ENCODE measurements around the gene SP8.
A peak's percentile ranks its signal among the peaks of the same experiment; 100 is the strongest.

Gene SP8

DNA sequence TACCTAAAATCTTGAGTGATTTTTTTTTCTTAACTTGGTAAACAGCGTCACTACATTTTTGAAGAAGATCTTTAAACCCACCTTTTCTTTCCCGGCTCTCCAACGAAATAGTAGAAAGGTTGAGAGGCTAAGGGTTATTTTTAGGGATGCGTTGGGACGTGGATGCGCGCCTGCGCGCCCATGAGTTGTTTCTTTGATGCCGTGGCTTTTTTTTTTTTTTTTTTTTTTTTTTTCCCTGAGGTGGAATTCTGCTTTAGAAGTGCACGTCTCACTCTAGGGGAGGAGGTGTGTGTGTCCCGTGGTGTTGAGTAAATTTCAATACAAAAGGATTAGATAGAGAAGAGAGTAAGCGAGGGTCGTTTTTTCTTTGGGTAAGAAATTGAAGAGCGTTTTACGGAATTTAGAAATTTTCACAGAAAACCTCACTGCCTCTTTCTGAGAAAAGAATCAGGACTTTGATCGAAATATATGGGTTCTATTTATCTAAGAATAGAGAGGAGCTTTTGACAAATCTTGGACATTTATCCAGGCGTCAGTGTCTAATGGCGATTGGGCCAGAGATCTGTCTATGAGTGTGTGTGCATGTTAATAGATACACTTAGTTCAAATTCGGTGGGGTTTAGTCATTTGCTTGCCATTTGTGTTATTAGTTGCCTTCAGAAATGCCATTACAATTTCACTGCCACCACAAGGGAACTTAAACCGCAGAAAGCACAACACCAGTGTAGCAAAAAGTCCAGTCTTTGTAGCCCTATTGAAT is 1.2 kb upstream of the SP8 start:
- peak overlapping the region; percentile 29 for H3K27ac Mint-ChIP-seq
- peaks cover 23% of the 10 kb centered on the region for H3K9me3 Mint-ChIP-seq
- no peak for DNase-seq
- H3K36me3 Mint-ChIP-seq (ENCODE audit: low read depth) = peaks cover 2% of the 10 kb centered on the region
- H3K27me3 Mint-ChIP-seq = peaks cover 86% of the 10 kb centered on the region
- no peak overlapping the region for H3K4me3 Mint-ChIP-seq
- peaks cover 25% of the 10 kb centered on the region for H3K4me1 Mint-ChIP-seq (ENCODE audit: low read depth)

DNA sequence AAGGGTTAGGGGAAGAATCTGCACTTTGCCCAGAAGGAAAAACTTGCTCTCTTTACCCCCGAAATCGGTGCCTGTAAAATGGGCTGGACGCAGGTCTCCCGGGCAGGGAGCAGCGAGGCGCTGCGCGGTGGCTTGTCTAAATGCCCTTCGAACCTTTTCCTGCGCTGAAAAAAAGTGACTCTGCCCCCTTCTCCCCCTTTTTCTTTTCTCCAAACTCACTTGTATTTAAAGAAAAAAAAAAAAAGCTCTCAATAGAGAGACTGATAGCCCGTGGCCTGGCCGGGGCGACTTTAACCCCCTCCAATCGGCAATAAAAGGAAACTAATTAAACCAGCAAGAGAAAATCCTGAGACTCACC is 286 bp downstream of the SP8 start:
- H3K27me3 Mint-ChIP-seq = peaks cover 86% of the 10 kb centered on the region
- peaks cover 25% of the 10 kb centered on the region for H3K4me1 Mint-ChIP-seq (ENCODE audit: low read depth)
- H3K27ac Mint-ChIP-seq = peak overlapping the region; percentile 44
- DNase-seq = no peak
- peaks cover 2% of the 10 kb centered on the region for H3K36me3 Mint-ChIP-seq (ENCODE audit: low read depth)
- H3K9me3 Mint-ChIP-seq = peaks cover 14% of the 10 kb centered on the region
- peak overlapping the region; percentile 70 for H3K4me3 Mint-ChIP-seq

DNA sequence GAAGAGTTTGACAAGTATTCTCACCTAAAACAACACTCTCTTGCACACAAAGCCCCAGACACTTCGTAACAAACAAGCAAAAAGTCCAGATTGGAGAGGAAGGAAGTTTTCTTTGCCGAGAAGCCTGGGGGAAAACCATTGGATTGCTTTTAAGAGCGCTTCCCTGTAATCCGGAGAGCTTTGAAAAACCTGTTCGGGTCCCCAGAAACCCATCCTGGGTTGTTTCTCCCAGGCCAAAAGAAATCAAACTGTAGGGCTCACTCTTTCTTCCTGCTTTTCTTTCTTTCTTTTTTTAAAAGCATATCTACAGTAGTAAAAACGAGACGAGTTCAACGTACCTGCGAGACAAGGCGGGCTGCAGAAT is 655 bp downstream of the SP8 start:
- peaks cover 85% of the 10 kb centered on the region for H3K27me3 Mint-ChIP-seq
- H3K36me3 Mint-ChIP-seq (ENCODE audit: low read depth) = peaks cover 2% of the 10 kb centered on the region
- peaks cover 11% of the 10 kb centered on the region for H3K9me3 Mint-ChIP-seq
- H3K27ac Mint-ChIP-seq = peak overlapping the region; percentile 44
- peak overlapping the region; percentile 70 for H3K4me3 Mint-ChIP-seq
- DNase-seq = no peak
- H3K4me1 Mint-ChIP-seq (ENCODE audit: low read depth) = peaks cover 25% of the 10 kb centered on the region

DNA sequence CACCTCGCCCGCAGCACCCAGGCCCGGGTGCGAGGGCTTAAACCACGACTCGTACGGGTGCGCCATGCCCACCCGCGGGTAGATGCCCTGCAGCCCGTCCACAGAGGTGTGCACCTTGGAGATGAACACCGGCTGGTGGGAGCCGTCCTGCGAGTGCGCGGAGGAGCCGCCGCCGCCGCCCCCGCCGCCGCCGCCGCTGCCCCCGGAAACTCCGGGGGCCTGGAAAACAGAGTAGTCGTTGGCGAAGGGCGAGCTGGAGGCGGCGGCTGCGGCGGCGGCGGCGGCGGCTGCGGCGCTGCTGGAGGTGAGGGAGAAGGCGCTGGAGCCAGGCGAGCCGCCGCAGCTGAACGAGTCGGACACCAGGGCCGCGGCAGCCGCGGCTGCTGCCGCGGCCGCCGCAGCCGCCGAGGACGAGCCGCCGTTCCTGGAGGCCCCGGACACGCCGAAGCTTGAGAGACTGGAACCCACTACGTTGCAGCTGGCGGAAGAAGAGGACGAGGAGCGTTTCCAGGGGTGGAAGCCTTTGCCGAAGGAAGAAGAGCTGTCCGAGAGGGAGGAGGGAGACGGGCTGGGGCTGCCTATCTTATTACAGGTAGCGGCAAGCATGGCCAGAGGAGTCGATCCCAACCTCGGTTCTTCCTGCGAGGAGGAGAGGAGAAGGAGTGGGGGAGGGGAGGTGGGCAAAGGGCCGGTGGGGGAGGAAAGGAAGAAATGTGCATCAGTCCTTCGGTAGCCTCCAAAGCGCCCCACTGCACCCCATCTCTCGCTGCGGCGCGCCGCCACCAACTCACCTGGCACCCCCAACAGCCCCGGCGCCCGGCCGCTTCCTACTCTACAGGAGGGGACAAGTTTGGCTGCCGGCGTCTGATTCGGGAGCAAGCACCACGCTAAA is 1.3 kb downstream of the SP8 start:
- Mint-ChIP-seq H3K27ac (peak overlapping the region; percentile 37), H3K4me3 (peak overlapping the region; percentile 70), H3K36me3 (ENCODE audit: low read depth) (peaks cover 2% of the 10 kb centered on the region), H3K27me3 (peaks cover 85% of the 10 kb centered on the region), H3K9me3 (peaks cover 11% of the 10 kb centered on the region), H3K4me1 (ENCODE audit: low read depth) (peaks cover 25% of the 10 kb centered on the region)
- no peak for DNase-seq

DNA sequence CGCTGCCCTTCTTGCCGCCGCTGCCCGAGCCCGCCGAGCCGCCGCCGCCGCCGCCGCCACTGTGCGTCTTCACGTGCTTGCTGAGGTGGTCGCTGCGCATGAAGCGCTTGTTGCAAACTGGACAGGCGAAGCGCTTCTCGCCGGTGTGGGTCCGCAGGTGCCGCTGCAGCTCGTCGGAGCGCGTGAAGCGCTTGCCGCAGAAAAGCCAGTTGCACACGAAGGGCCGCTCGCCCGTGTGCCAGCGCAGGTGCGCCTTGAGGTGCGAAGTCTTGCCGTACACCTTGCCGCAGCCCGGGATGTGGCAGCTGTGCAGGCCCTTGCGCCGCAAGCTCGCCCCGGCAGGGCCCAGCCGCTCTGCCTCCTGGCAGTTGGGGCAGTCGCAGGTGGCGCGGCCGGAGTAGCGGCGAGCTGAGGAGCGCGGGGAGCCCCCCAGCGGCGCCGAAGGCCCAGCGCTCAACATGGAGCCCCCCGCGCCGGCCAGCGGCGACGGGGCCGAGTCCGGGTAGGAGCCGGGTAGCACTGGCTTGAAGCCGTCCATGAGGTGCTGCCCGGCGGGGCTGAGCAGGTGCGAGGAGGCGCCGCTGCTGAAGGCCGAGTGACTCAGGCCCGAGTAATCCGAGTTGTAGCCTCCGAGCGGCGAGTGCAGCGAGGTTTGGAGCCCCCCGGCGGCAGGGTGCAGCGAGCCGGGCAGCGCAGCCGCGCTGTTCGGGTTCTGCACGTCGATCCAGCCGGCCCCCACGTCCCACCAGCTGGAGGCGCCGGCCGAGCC is 2.1 kb downstream of the SP8 start:
- Mint-ChIP-seq H3K9me3 (peaks cover 11% of the 10 kb centered on the region), H3K36me3 (ENCODE audit: low read depth) (peaks cover 2% of the 10 kb centered on the region), H3K27me3 (peaks cover 85% of the 10 kb centered on the region), H3K4me1 (ENCODE audit: low read depth) (peaks cover 25% of the 10 kb centered on the region), H3K4me3 (no peak overlapping the region), H3K27ac (no peak overlapping the region)
- no peak for DNase-seq

DNA sequence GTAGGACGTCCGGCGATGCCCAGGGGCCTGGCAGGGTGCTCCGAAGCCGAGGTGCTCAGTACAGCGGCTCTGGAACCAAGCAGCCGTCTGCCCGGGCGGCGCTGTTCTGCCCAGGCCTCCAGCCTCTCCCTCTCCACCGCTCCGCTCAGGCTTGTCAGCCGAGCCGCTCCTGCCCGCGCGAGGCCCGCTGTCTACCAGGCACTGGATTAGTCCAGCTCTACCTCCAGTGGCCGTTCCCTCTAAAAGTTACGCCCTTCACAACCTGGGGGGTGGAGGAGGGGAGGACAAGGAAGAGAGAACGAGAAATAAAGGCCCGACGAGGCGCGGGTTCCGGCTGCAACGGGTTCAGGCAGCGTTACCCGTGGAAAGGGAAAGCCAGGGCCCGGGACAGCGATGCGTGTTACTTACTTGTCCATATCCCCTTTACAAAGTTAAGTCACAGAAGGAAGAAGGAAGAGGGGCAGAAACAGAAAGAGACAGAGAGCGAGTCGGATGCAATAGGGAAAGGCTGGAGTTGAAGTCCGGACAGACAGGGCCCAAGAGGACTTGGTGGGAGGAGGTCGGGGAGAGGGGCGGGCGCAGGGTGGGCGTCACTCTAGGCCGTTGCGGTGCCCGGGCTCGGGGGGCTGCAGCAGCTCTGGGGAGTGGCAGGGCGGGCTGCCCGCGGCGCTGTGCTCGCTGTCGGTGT is 2.8 kb downstream of the SP8 start:
- DNase-seq = no peak
- H3K4me1 Mint-ChIP-seq (ENCODE audit: low read depth) = peaks cover 25% of the 10 kb centered on the region
- peak overlapping the region; percentile 52 for H3K4me3 Mint-ChIP-seq
- peaks cover 2% of the 10 kb centered on the region for H3K36me3 Mint-ChIP-seq (ENCODE audit: low read depth)
- peaks cover 11% of the 10 kb centered on the region for H3K9me3 Mint-ChIP-seq
- H3K27me3 Mint-ChIP-seq = peaks cover 87% of the 10 kb centered on the region
- peak overlapping the region; percentile 84 for H3K27ac Mint-ChIP-seq

DNA sequence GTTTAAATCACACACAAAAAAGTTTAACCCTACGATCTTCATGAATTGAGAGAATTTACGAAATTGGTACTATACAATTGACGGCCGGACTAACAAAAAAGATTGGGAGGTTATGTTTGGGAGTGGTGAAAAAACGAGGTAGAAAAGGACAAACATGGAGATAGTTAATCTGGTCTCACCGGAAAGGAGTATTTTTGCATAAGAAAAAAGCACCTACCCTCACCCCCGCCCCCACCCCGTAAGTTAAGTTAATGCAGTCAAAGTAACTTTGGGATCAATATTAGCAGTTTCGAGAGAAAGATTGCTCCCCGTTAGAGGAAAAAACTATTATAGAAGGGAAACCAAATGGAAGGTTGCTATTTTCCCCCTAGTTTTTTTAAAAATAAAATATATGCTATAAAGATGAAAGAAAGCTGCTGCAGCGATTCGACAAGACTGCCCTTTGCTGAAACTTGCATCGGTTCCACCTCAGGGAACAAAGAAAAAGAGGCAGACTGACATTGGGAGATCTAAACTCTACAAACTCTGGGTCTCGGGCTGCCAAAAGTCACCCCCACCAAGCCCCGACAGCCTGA is 3.5 kb downstream of the SP8 start:
- no peak overlapping the region for H3K27ac Mint-ChIP-seq
- H3K9me3 Mint-ChIP-seq = peaks cover 11% of the 10 kb centered on the region
- peaks cover 2% of the 10 kb centered on the region for H3K36me3 Mint-ChIP-seq (ENCODE audit: low read depth)
- H3K4me1 Mint-ChIP-seq (ENCODE audit: low read depth) = peaks cover 29% of the 10 kb centered on the region
- no peak overlapping the region for H3K4me3 Mint-ChIP-seq
- H3K27me3 Mint-ChIP-seq = peaks cover 87% of the 10 kb centered on the region
- no peak for DNase-seq

DNA sequence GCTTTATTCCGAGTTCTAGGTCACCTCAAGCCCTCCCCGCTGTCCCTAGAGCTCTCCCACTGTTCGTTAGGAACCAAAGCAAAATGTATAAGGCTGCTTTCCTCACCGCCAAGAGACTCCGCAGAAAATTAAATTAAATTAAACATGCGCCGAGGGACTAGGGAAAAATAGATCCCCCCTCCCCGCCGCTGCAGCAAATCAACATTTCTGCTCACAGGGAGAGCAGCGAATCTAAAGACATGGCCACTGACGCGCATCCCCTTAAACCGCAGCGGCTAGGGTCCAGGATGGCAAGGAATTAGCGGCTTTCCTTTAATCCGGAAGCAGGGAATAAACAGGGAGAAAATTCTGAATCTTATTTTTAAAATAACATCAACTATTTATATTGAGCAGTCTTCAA is 7.6 kb downstream of the SP8 start:
- peaks cover 89% of the 10 kb centered on the region for H3K27me3 Mint-ChIP-seq
- H3K4me3 Mint-ChIP-seq = no peak overlapping the region

DNA sequence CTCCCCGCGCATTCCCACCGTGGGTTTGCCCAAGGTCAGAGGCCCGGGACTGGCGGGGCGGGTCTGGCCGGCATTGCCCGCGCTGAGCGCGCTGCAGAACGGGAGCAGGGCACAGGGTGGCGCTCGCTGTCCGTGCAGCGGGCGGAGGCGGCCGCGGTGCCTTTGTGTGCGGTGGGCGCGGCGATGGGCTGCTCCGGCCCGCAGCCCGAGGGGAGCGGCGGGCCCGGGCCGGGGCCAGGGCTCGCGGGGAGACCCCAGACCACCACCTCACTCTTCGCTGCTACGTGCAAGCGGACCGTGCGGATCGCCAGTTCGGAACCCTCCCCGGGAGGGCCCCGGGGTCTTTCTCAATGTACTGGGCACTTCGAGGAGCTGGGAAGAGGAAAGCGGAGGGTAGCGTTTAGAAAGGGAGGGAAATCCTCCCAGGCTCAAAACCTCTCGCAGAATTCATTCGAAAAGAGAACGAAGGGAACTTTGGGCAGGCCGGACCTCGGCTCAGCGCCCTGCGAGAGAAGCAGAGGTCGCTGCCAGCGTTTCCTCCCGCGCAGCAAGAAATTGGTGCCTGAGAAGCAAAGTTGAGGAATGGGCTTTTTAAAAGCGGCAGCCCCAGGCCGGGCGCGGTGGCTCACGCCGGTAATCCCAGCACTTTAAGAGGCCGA is 8.5 kb downstream of the SP8 start:
- DNase-seq = no peak
- Mint-ChIP-seq H3K4me1 (ENCODE audit: low read depth) (peaks cover 16% of the 10 kb centered on the region), H3K27me3 (peaks cover 84% of the 10 kb centered on the region), H3K9me3 (peaks cover 4% of the 10 kb centered on the region), H3K36me3 (ENCODE audit: low read depth) (no peaks in the 10 kb centered on the region), H3K27ac (no peak overlapping the region), H3K4me3 (peak overlapping the region; percentile 57)

More for the DNA sequence above, 7.6 kb downstream of the SP8 start:
- H3K4me1 Mint-ChIP-seq (ENCODE audit: low read depth) = peaks cover 22% of the 10 kb centered on the region
- peaks cover 7% of the 10 kb centered on the region for H3K9me3 Mint-ChIP-seq
- peaks cover 2% of the 10 kb centered on the region for H3K36me3 Mint-ChIP-seq (ENCODE audit: low read depth)
- H3K27ac Mint-ChIP-seq = no peak overlapping the region
- DNase-seq = no peak

DNA sequence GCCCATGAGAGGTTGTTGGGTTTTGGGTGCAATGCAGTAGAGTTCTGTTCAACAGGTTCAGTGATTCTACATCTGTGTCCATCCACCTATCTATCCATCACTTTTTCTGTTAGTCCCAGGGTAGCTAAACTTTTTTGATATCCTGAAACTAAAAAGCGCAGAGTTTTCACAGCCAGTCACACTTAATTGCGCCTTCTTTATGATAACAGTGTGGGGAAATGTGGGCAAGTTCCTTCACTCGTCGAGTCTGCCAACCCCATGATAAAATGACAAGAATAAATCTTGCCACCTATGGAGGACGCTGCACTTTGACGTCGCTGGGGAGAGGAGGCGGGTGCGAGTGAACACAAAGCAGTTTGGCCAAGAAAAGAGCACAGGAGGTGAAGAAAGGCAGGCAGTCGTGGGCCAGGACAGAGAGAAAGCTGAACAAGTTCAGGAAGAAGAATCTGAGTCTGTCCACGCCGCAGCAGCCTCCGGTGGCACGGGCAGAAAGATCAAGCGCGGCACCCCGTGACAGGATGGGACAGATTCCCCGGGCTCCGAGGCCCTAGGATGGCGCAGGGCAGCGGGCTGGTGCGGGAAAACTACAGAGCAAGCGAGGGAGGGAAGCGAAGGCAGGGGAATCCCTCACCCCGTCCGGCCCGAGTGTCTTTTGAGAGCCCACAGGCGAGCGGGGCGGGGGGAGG is 9.2 kb downstream of the SP8 start:
- peak overlapping the region; percentile 57 for H3K4me3 Mint-ChIP-seq
- DNase-seq = no peak
- H3K27me3 Mint-ChIP-seq = peaks cover 79% of the 10 kb centered on the region
- H3K27ac Mint-ChIP-seq = peak overlapping the region; percentile 44
- H3K4me1 Mint-ChIP-seq (ENCODE audit: low read depth) = peaks cover 16% of the 10 kb centered on the region
- H3K9me3 Mint-ChIP-seq = no peaks in the 10 kb centered on the region
- no peaks in the 10 kb centered on the region for H3K36me3 Mint-ChIP-seq (ENCODE audit: low read depth)

DNA sequence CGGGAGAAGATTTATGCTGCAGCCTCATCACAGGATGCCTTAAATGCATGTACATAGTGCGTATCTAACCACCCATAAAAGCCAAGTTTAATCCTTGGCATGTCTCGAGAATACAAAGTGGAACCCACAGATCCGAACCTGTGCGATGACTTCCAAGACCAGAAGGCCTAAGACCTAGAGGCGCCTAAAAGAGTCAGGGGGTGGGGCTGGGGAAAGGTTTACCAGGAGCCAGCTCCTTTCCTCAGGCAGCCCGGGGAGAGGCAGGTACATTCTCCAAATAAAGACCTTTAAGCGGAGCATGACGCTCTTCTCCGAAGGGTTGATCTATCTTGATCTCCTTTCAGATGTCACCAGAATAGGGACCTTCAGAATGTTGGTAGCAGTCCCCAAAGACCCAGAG is 9.7 kb downstream of the SP8 start:
- Mint-ChIP-seq H3K36me3 (ENCODE audit: low read depth) (no peaks in the 10 kb centered on the region), H3K9me3 (no peaks in the 10 kb centered on the region), H3K4me3 (no peak overlapping the region), H3K27ac (no peak overlapping the region), H3K4me1 (ENCODE audit: low read depth) (peaks cover 16% of the 10 kb centered on the region), H3K27me3 (peaks cover 79% of the 10 kb centered on the region)
- no peak for DNase-seq

DNA sequence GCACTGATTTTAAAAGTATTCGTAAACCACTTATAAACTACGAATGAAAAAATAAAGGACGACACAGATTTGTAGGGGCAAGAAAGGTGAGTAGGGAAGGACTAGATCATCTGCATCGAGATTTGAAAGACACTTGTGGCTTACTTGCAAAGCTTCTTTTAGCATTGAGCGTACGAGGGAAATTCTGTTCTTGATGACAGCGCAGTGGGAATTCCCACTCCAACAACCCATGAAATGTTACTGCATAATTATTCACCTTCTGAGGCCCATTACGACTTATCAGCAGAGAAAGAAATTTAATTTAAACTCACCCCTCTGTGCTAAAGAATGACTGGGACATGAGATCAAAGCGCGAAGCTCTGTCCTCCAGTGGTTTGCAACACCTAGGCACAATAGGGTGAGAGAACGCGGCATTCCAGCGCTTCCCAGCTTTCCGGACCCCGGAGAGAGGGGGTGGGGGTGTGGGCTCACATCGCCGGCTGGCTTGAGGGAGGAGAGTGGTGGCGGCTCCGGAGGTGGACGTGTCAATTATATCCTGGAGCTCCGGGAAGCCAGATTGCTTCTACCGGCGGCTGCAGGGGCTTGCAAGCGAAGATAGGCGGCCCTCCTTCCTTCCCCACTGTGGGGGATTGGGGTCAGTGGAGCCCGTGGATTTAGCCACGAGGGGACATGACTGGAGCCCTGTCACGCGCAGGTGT is 10.3 kb downstream of the SP8 start:
- Mint-ChIP-seq H3K4me1 (ENCODE audit: low read depth) (peaks cover 16% of the 10 kb centered on the region), H3K27ac (no peak overlapping the region), H3K27me3 (peaks cover 77% of the 10 kb centered on the region), H3K4me3 (no peak overlapping the region), H3K9me3 (no peaks in the 10 kb centered on the region), H3K36me3 (ENCODE audit: low read depth) (no peaks in the 10 kb centered on the region)
- DNase-seq = no peak

DNA sequence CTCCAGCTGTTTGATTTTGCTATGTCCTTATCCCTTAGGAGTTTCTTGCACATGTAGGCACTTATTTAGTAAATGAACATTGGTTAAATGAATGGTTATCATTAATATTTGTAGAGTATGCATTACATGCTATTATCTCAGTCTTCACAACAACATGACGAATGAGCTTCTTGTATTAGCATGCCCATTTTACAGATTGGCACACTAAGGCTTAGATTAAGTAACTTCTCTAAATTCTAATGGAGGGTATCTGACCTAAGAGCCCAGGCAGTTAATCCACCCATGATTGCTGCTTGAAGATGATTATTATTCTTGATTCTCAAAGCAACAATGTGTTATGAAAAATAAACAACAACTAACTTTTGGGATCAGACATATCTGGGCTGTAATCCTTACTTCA is 32.7 kb downstream of the SP8 start:
- Mint-ChIP-seq H3K4me3 (no peak overlapping the region), H3K27ac (no peak overlapping the region), H3K9me3 (no peaks in the 10 kb centered on the region), H3K27me3 (peaks cover 6% of the 10 kb centered on the region), H3K36me3 (ENCODE audit: low read depth) (no peaks in the 10 kb centered on the region), H3K4me1 (ENCODE audit: low read depth) (no peaks in the 10 kb centered on the region)
- DNase-seq = no peak

Measured in activated T-cell treated with anti-CD3 and anti-CD28 coated beads, Interleukin-2, amount 50 U/mL, for 24 hours (primary cell).